Measurements from ENCODE around the gene SNX1. TPM values are rescaled to one million over a fixed set of nuclear protein-coding genes. Genes with fewer than 3 reads are reported as not detected.

SNX1 gene
- total RNA-seq (2021; fragmentation: NEBNext Ultra II Directional; extraction: Animal tissue kit (Norgen Biotek cat#: 25700)) = 59.8 and 66.7 TPM in 2 replicates
- polyA plus RNA-seq (2011; rRNA removed) = 26.1 and 27.9 TPM in 2 replicates
- 40.1 TPM for polyA plus RNA-seq (2011; cell fraction: cytosol; rRNA removed)
- 54.0 TPM for polyA plus RNA-seq (2011; cell fraction: nucleus; rRNA removed)
- 35.2 to 45.6 TPM (median 40.5 TPM) in 4 replicates for polyA plus RNA-seq (2012, experiment 1 of 2)
- 15.0 TPM for polyA plus RNA-seq (2012, experiment 2 of 2)
- polyA plus RNA-seq (2013, experiment 1 of 2) = 30.9 TPM
- 29.6 TPM for polyA plus RNA-seq (2013, experiment 2 of 2)
- 35.2 and 51.9 TPM in 2 replicates for polyA minus RNA-seq (2011; rRNA and poly(A)+ RNA removed)
- 18.2 TPM for polyA minus RNA-seq (2011; cell fraction: cytosol; rRNA and poly(A)+ RNA removed)
- 26.1 TPM for polyA minus RNA-seq (2011; cell fraction: nucleus; rRNA and poly(A)+ RNA removed)
- long read RNA-seq, experiment 1, transcript SNX1-208 (15 exons, 1,971 nt) = major isoform, 6 of 33 reads
- long read RNA-seq, experiment 1, partial matches to known transcripts = 18 of 33 reads
- long read RNA-seq, experiment 1, other reads (novel, unspliced or antisense) = 9 of 33 reads
- long read RNA-seq, experiment 2, transcript SNX1-208 (15 exons, 1,971 nt) = major isoform, 40 of 52 reads
- long read RNA-seq, experiment 2, partial matches to known transcripts = 9 of 52 reads
- long read RNA-seq, experiment 2, other reads (novel, unspliced or antisense) = 3 of 52 reads

- H2BK12ac ChIP-seq (ENCODE audit: low read depth, low read length) = no peak within 1 kb of the TSS
- peaks cover 0 to 55% of the 10 kb centered on the region in 2 experiments; a peak in 2 of 4 replicates for H3K79me2 ChIP-seq (ENCODE audit: control insufficient read depth in 1 of 2, insufficient read depth in 2 of 2, low read length in 2 of 2)
- H3K18ac ChIP-seq (ENCODE audit: extremely low read depth, low read length) = peak within 1 kb of the TSS; percentile 52; the same call in 1 of the 2 replicates
- no peak within 1 kb of the TSS for H3K4ac ChIP-seq (replicated peaks; ENCODE audit: insufficient read length, low read depth, low read length)
- no peaks in the 10 kb centered on the region for H3K27me3 ChIP-seq (replicated peaks in 1 of 4; ENCODE audit: control insufficient read depth in 3 of 4, extremely low read depth in 1 of 4, insufficient read depth in 3 of 4, low read length in 3 of 4)
- H4K8ac ChIP-seq (ENCODE audit: extremely low read depth, insufficient read depth, low read length) = peak within 1 kb of the TSS; percentile 78
- H2BK15ac ChIP-seq (ENCODE audit: low read length) = no peak within 1 kb of the TSS
- no peak within 1 kb of the TSS for H3K56ac ChIP-seq (replicated peaks; ENCODE audit: insufficient read length, low read depth, low read length)
- peak within 1 kb of the TSS; percentile 83 to 92 (median 86) for H3K4me3 ChIP-seq (ENCODE audit: extremely low read depth in 1 of 4, insufficient read depth in 2 of 4, low read depth in 3 of 4, low read length in 4 of 4)
- H3K4me1 ChIP-seq (replicated peaks in 1 of 4; ENCODE audit: control insufficient read depth in 3 of 4, insufficient read depth in 4 of 4, low read length in 3 of 4) = peaks cover 2 to 6% (median 4%) of the 10 kb centered on the region in 4 experiments
- ChIA-PET CTCF (ENCODE audit: partially characterized antibody) (interaction anchor here (0.9 to 1.3 kb wide), 2 partner anchors 10 to 16 kb away, joined by 3 read pairs; no protein-coding TSS in a partner anchor), POLR2A (ENCODE audit: partially characterized antibody) (interaction anchor here (0.8 to 1.0 kb wide), 2 partner anchors 15 to 72 kb away, joined by 3 read pairs; no protein-coding TSS in a partner anchor)
- H4K91ac ChIP-seq (replicated peaks; ENCODE audit: insufficient read length, low read length) = no peak within 1 kb of the TSS
- H2AK5ac ChIP-seq (ENCODE audit: low read depth, low read length) = no peak within 1 kb of the TSS
- no peak within 1 kb of the TSS for H2BK20ac ChIP-seq (ENCODE audit: low read length)
- peak within 1 kb of the TSS; percentile 92 to 95 for H3K4me2 ChIP-seq (ENCODE audit: insufficient read depth in 1 of 2, low read depth in 2 of 2, low read length in 2 of 2)
- H3K79me1 ChIP-seq (ENCODE audit: low read depth, low read length) = peaks cover 2% of the 10 kb centered on the region; the same call in 1 of the 2 replicates
- no peak within 1 kb of the TSS for H2BK120ac ChIP-seq (replicated peaks; ENCODE audit: low read depth, low read length)
- H3K36me3 ChIP-seq (ENCODE audit: control insufficient read depth in 2 of 4, insufficient read depth in 4 of 4, low read length in 3 of 4) = no peaks in the 10 kb centered on the region
- H4K20me1 ChIP-seq (replicated peaks in 1 of 2; ENCODE audit: control insufficient read depth in 1 of 2, insufficient read depth in 2 of 2, low read length in 2 of 2) = peaks cover 0 to 2% of the 10 kb centered on the region in 2 experiments
- WGBS, 2 experiments (ENCODE audit: extremely low coverage in 1 of 2, insufficient coverage in 1 of 2, insufficient read length in 1 of 2, insufficient replicate concordance in 2 of 2, low coverage in 1 of 2, low lambda C conversion rate in 2 of 2, missing lambda C conversion rate in 1 of 2) = 1% methylated on average over 40 of the region's 70 CpGs; no CpG with 5 or more reads in 1 of the 2 experiments
- peaks cover 12% of the 10 kb centered on the region for H3K23me2 ChIP-seq (ENCODE audit: low read depth, low read length)
- peak within 1 kb of the TSS; percentile 44 to 75 (median 56) for H3K9ac ChIP-seq (replicated peaks in 1 of 4; ENCODE audit: extremely low read depth in 1 of 4, low read depth in 3 of 4, low read length in 3 of 4)
- H3K9me3 ChIP-seq (ENCODE audit: insufficient read depth in 2 of 2, low read depth in 1 of 2, low read length in 1 of 2) = no peaks in the 10 kb centered on the region
- H2BK5ac ChIP-seq (ENCODE audit: low read depth, low read length) = 0 out of 2 replicates have a peak within 1 kb of the TSS, but pooled peaks have one; percentile 5
- no peak within 1 kb of the TSS for H4K5ac ChIP-seq (ENCODE audit: insufficient read length, low read depth, low read length)
- FAIRE-seq (no peak), DNase-seq (ENCODE audit: low read depth in 1 of 2, low spot score in 2 of 2) (peak; percentile 58 to 95)
- H2AFZ ChIP-seq (ENCODE audit: low read length) = peak within 1 kb of the TSS; percentile 64; the same call in 1 of the 2 replicates
- no peak within 1 kb of the TSS for H3K14ac ChIP-seq (ENCODE audit: insufficient read length)
- no peak within 1 kb of the TSS for H3K27ac ChIP-seq (ENCODE audit: low read depth, low read length)
- H3K23ac ChIP-seq (ENCODE audit: insufficient read length) = no peak within 1 kb of the TSS
- TF ChIP-seq MAX (IDR thresholded peaks at IDR 0.05) (peak; percentile 46), TAF1 (IDR thresholded peaks at IDR 0.05; ENCODE audit: low read depth, low read length) (peak; percentile 90), KDM4A (IDR thresholded peaks at IDR 0.05; ENCODE audit: low read depth, low read length, severe bottlenecking) (peak; percentile 89), ATF2 (IDR thresholded peaks at IDR 0.05; ENCODE audit: low read length) (0 out of 2 replicates have a peak, but pooled peaks have one; percentile 56)
These were observed at the start of gene SNX1 for GRCh38 chr15:64095795-64096667. TSS of gene SNX1 (plus strand) at chr15:64095982. CDS start at chr15:64096014, 32 bp downstream.

Data from H1 (cell line).